GF-D8 (cell line): ENCODE measurements around the gene ECI1.
A peak's percentile ranks its signal among the peaks of the same experiment; 100 is the strongest.

ENCODE experiments used
- DNase-seq: peaks from one replicate; lab custom pipeline; 2025; lab: John Stamatoyannopoulos, UW

ECI1 gene

GRCh38 chr16:2195322-2196161, 55.8 kb downstream of the ECI1 start:
- DNase-seq, result no peak

- peak; percentile 26 for DNase-seq
These were observed 56.5 kb downstream of the ECI1 start for GRCh38 chr16:2194852-2195321.

GRCh38 chr16:2194166-2194834, 57.1 kb downstream of the ECI1 start:
- no peak for DNase-seq

GRCh38 chr16:2191446-2191706, 60.0 kb downstream of the ECI1 start:
- no peak for DNase-seq

GRCh38 chr16:2190659-2191445, 60.5 kb downstream of the ECI1 start:
- DNase-seq, result no peak

- DNase-seq, result no peak
These were observed 61.3 kb downstream of the ECI1 start for GRCh38 chr16:2190002-2190658.
